Superior temporal gyrus (tissue), 1 donor: ENCODE measurements around the gene SKOR2.

Source experiments
- DNase-seq: peaks from one replicate; pipeline ENCODE4 v3.0.0-alpha.2; 2016; ENCODE audit errors: extremely low spot score

SKOR2 gene, protein sequence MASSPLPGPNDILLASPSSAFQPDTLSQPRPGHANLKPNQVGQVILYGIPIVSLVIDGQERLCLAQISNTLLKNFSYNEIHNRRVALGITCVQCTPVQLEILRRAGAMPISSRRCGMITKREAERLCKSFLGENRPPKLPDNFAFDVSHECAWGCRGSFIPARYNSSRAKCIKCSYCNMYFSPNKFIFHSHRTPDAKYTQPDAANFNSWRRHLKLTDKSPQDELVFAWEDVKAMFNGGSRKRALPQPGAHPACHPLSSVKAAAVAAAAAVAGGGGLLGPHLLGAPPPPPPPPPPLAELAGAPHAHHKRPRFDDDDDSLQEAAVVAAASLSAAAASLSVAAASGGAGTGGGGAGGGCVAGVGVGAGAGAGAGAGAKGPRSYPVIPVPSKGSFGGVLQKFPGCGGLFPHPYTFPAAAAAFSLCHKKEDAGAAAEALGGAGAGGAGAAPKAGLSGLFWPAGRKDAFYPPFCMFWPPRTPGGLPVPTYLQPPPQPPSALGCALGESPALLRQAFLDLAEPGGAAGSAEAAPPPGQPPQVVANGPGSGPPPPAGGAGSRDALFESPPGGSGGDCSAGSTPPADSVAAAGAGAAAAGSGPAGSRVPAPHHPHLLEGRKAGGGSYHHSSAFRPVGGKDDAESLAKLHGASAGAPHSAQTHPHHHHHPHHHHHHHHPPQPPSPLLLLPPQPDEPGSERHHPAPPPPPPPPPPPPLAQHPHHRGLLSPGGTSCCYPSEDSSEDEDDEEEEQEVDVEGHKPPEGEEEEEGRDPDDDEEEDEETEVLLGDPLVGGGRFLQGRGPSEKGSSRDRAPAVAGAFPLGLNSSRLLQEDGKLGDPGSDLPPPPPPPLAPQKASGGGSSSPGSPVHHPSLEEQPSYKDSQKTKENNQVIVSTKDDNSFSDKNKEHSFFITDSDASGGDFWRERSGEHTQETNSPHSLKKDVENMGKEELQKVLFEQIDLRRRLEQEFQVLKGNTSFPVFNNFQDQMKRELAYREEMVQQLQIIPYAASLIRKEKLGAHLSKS

DNA sequence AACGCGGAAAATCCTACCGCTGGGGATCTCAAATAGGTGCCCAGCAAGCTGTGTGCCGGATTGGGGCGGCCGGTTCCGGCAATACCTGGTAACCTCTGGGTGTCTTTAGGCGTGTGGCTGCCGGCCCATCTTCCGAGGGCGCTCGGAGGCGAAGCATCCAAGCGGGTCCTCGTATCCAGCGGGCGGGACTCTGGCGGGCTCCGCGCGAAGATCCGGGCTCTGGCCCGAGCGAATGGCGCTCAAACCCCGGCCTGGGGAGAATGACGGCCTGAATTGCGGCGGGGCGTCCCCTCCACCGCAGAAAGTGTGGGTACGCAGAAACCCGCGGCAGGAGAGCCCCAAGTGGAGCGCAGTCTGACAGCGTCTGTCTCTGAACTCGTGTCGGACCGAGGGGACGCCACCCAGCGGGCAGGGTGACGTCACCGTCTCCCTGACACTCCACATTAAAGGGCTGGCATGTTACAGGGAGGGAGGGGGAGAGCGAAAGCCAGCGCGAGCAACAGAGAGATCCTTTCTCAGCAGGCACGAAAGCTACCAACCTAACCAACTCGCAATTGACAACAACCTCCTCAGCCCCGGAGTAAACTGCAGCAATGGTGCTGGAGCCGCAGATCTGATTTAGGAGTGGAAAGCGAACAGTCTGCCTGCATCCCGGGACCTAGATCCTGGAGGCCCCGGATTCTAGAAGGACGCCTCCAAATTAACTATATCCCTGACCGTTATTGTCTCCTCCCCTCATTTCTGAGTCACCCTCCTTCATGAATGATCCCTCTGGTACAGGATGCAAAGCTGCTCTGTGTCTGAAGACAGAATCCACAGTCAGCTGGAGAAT, at the start of gene SKOR2:
Gene SKOR2, minus strand, starts transcription at position 372 of the 832 bp plus-strand sequence. CDS start 2,477 bp downstream, outside the sequence.
- DNase-seq: no peak

DNA sequence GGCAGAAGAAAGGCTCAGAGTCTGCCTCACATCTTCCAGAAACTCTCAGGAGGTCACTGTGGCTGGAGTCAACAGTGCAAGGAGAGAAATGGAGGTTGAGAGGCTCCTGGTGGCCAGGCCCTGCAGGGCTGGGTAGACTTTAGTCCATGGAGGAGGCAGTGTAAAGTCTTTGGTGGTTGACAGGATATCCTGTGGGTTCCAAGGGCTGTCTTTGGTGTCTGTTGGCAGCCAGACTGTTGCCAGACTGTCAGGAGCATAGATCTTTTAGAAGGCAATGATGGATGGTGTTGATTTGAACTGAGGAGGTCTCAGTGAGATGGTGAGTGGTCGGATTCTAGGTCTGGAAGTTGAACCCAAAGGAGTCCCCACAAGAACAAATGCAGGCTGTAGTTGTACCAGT, 45.0 kb upstream of the SKOR2 start:
- no peak for DNase-seq

DNA sequence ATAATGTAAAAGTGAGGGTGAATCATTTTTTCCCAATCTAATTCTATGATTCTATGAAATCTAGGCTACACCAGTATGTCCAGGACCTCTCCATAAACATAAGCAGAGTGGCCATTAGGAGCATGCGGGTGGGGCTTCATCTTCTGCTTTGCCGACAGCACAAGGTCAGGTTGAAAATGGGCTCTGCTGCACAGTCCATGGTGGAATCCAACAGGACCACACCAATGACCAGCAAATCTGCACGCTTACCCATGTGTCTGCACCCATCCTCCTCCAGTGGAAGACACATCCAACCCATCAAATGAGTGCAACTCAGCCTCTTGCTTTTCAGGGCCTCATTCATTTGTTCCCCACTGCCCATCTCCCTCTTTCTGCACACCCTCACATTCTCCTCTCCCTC, 43.3 kb upstream of the SKOR2 start:
- no peak for DNase-seq

DNA sequence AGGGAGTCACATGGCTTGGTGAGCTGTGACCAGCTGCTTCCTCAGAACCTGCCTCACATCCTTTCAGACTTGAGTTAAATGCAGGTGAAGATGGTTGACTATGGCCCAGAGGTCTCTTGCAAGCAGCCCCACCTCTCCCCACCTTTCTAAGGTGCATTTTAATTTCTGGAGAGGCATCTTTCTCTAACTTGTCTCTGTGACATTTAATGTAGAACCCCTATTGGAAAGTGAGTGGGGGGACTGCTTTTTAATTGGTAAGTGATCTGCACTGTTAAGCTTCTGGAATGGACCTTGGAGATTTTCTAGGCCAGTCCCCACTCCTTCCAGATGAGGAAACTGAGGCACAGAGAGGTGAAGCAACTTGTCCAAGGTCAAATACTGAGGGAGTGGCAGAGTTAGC, 37.3 kb upstream of the SKOR2 start:
- DNase-seq: no peak

DNA sequence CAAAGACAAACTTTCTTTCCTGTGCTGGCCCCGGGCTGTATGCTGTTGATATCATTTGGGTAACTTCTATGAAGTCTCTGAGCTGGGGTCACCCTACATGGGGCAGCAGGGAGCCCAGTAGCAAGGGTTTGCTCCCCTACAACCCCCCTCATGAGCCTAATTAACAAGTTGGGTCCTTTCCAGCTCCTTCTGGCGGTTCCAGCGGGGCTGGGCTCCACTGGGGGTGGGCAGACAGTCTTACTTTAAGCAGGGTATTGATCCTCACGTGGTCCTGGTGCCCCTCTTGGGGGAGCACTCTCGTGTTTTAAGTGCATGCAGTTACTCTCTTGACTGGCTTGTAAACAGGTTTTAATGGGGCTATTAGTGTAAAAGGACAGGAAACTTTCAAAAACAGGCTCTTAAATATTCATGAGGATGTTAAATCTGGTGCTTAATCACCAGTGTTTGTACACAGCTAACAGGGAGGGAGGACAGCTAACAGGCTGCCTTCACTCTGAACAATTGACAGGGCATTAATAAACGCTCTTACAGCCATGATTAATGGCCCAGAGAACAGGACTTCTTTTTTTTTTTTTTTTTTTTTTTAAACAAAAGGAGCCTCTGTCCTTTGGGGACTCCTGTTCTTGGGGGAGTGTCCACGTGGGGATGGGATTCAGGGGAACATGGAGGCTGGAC, 36.6 kb upstream of the SKOR2 start:
- DNase-seq: peak; percentile 12

DNA sequence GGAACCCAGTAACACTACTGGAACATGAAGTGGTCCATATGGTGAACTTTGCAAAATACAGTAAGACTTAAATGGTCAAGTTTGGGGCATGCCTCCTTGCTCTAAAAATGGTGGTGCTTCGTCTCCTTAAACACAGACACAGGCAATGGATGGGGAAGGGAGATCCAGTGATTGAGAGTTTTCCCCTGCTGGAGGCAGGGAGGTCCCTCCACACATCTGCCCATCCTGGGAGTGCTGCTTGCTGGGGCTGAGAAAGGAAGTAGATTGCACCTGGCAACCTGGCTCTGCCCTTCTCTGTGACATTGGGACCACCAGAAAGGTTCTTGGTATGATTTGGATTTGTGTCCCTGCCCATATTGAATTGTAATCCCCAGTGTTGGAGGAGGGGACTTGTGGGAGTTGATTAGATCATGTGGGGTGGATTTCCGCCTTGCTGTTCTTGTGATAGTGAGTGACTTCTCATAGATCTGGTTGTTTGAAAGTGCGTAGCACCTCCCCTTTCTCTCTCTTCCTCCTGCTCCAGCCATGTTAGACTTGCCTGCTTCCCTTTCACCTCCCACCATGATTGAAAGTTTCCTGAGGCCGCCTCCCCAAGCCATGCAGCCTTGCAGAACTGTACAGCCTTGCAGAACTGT, 35.4 kb upstream of the SKOR2 start:
- DNase-seq: no peak

DNA sequence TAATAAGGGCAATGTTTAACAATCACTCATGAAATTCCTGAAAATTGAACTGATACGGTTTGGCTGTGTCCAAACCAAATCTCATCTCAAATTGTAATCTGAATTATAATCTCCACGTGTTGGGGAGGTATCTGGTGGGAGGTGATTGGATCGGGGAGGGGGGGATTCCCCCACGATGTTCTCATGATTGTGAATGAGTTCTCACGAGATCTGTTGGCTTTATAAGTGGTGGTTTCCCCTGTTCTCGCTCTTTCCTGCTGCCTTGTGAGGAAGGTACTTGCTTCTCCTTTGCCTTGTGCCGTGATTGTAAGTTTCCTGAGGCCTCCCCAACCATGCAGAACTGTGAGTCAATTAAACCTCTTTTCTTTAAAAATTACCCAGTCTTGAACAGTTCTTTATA, 34.0 kb upstream of the SKOR2 start:
- no peak for DNase-seq

DNA sequence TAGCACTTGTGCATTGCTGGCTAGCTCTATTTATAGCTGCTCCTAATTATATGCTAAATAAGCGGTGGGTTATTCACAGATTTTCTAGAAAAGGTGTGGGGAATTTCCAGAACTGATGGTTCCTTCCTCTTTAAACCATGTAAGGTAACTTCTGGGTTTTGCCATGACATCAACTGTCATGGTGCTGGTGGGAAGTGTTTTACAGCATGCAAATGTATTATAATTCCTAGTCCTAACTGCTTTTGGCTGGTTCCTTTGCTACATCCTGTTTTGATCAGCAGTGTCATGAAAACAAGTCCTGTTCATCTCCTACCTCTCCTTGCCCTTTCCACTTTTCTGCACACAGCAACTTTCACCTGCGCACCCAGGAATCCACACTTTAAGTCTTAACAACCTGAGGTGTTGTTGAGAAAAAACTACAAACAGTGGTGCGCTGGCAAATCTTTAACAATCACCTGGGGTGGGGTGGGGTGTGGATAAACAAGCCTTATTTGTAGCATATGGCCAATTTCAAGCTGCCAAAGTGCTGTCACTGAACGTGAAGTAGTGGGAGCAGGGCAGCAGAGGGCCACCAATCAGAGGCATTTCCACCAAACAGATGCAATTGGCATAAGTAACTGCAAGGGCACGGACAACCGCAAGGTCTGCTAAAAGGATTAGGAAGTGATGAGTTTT, 33.4 kb upstream of the SKOR2 start:
- no peak for DNase-seq

DNA sequence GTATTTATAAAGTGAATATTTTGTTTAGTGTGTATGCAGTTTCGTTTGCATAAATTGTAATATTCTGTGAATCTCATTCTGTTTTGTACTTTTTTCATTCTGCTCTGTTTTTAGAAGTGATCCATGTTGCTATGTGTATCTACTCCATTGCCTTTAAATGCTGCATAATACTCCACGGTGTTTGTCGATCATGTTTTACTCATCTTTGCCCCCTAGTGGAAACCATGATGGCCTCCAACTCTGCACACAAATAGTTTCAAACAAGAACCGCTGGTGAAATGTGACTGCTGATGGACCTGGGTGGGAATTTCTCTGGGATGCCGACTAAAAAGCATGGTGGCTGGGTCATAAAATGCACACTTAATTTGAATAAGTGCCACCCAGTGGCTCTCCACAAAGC, 32.0 kb upstream of the SKOR2 start:
- no peak for DNase-seq

DNA sequence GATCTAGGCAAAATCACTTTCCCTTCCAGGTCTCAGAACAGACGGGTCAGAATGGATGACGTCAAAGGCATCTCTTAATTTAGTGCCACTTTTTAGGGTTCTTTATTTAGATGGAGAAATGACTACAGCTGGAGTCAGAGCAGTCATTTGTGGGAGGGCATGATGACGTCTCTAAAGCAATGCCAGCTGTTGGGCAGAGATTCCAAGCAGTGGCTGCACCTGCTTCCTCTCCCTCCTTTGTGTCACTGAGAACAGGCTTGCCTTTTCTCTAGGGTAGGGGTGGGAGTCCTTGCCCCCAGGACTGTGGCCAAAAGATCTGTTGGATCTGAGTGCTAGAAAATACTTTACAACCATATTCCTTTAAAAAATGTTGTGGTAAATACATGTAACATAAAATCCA, 28.7 kb upstream of the SKOR2 start:
- DNase-seq: no peak

DNA sequence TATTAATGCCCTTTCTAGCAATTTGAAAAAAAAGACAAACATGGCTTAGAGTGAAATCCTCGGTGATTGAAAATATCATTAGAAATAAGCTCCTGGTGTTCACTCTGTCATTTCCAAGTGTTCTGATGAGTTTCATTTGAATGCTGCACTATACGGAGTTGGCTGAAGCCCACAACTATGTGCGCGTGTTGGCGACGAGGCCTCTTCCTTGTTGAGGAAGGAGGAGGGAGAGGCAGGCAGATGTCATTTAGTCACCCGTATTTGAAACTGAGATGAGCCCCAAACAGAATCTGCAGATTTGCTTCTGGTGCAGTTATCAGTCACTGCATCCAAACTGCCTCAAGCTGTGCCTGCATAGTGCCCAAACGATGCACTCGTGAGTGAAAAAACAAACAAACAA, 23.5 kb upstream of the SKOR2 start:
- no peak for DNase-seq

DNA sequence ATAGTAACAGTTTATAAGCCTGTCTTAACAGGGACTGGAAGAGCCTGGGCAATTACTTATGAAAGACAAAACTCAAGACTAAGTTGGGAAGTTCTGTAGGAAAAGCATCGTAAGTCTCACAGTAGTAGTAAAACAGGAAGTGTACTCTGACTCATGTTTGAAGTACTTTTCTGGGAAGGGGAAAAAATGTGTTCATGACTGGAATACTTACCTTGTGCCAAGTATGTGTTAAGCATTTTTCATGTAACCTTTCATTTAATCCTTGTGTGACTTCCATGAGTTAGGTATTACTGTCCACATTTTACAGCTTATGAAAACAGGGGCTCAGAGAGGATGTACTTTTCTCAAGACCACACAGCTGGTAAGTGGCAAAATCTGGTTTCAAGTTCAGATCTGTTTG, 13.7 kb upstream of the SKOR2 start:
- DNase-seq: no peak

DNA sequence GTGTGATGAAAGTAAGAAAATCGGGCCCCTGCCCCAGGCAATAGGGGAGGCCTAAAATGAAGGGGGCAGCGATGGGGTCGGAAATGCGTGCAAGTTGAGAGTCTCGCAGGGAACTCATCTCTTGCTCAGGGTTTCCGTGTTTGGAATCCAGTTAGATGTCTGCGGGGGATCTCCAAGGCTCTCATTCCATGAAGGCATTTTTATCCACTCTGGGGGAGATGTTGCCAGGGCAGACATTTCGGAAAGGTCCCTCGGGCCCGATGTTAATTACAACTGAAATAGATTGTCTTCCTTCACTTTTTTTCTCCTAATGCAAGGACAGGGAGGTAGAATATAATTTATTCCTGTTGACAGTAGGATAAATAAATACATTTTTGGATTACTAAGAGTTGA, 12.8 kb upstream of the SKOR2 start:
- no peak for DNase-seq

DNA sequence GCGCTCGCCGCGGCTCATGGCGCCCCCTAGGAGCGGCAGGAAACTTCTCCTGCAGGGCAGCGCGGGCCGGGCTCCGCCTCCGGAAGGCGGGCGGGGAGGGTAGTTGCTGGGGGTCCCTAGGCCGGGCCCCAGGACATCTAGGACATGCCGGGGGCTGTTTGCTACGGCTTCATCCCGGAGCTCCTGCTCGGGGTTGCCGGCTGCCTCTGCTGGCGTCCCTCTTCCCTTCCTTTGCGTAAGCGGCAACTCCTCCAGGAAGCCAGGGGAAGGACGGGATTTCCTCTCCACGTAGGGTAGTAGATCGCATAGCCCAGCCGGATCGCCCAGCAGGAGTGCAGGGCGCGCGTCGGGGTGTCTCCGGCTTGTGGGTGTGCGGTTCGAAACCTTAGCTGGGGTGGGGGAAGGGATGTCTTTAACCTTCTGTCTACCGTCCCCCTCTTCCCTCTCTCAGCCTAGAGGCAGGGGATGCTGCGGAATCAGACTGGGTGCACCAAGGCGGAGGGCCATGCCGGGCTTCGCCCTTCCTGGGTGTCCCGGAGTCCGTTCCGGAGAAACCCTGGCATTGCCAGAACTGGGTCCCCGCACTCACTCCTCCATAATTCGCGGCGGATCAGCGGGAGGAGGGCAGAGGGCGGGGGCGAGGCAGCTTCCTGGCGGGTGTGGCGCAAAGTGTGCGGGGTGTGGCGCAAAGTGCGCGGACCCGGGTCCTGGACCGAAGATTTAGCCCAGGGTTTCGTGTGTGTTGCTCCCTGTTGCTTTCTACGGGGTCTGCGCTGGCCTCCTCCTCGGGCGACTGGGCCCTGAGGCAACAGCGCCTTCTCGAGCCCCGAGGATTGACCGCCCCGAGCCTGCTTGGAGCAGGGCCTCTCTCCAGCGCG, 12.2 kb upstream of the SKOR2 start:
- DNase-seq: no peak

DNA sequence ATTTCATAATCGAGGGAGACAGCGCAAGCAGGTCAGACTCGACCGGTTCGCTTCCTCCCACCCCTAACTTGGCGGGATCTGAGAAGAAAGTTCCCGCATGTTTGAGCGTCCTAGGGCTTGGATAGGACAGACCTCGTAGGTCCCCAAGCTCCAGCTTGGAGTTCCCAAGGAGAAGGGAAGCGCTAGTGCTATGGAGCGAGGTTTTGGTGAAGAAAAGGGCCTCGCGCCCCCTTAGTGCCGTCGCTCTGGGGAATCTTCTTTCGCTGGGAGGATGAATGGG, 11.6 kb upstream of the SKOR2 start:
- no peak for DNase-seq

DNA sequence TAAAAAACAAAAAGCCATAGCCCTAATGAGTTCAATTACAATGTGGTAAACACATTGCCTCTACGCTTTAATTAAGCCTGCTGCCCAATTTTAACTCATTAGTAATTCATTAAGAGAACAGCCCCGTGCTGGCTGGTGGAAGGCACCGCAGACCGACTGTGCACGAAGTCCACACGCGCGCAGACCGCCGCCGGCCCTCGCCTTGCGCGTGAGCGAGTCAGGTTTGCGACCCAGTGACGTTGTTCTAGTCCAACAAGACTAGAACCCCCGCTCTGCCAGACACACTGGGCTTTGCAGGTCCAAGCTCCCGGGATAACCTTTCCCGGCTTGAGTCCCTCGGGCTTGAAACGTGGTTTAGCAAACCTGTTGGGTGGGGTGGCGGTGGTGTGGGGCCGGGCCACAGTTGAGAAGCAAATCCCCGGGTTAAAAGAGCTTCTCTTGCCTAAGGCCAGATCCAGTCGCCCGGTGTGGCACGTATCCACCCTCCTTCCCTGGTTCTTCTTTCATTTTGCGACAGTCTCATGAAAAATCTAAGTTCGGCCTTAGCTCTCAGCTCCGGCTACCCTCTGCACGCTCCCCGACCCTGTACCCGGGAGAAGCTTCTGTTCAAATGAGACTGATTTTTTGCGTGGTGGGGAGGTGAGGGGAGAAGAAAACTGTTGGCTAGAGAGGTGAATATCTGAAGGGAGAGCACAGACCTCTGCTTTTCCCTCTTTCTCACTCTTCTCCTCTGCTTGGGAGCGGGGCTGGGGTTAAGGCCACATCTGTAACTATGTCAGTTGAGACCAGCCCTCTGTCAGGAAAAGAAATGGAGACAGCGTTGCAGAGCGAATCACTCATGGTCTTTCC, 11.1 kb upstream of the SKOR2 start:
- DNase-seq: no peak

DNA sequence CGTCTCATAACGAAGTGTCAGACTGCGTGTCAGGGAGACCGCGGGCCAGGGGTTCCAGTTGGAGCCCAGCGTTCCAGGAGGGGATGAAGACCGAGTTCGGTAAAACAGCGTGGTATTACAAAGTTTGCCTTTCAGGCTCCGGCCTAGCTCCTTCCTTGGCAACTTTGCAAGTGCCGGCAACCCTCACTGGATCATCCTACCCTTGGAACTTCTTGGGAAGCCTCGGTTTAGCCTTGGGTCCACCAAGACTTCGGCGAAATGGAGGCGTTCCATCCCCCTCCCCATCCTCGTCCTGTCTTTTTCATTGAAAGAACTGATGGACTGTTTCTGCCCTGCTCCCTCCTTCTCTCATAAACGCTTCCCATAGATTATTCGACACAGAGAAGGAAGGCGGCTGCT, 10.4 kb upstream of the SKOR2 start:
- no peak for DNase-seq

DNA sequence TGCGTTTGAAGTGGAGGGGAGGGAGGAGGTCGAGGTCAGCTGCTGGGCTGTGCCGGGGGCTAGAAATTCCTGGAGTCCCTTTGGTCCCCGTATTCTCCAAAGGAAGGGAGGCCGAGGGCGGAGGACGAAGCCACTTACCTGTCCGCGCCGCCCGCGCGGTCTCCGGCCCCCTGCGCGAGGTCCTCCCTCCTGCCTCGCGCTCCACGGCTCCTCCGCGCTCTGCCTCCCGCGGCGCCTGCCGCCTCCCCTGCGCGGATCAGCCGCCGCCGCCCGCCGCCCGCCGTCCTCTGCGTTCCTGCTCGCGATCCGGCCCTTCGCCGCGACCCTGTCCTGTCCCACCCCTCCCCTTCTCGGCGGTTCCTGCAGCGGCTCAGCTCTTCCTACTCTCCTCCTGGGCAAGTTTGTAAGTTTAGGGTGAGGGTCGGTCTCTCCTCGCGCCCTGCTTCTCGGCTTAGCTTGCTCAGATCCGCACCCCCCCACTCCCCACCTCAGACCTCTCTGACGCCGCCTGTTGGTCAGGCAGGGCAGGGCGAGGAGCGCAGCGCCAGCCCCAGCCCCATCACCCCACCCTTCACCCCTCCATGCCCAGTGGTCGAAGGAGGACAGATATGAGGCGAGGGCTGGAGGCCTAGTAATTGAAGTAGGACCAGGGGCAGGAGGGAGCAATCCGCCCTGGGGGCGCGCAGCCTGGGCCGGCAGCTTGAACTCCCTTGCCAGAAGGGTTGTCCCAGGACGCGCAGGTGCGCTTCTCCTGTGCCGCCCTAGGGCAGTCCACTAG, 9.7 kb upstream of the SKOR2 start:
- DNase-seq: no peak
